GM12891 (cell line): ENCODE measurements around the gene SPCS2.

Experiments used
- PAX5 ChIP-seq: IDR thresholded peaks from 2 replicates; pipeline ENCODE4 v1.6.1; 2011; ENCODE audit warnings: low read length, moderate library complexity, mild to moderate bottlenecking; ENCODE audit not compliant: insufficient read depth, severe bottlenecking
- POLR2A ChIP-seq: IDR thresholded peaks from 2 replicates; pipeline ENCODE4 v1.6.1; 2011; ENCODE audit warnings: low read depth, low read length, control low read depth
- SPI1 ChIP-seq: IDR thresholded peaks from 2 replicates; pipeline ENCODE4 v1.6.1; 2011; ENCODE audit warnings: low read depth, low read length, control low read depth
- TAF1 ChIP-seq: IDR thresholded peaks from 2 replicates; pipeline ENCODE4 v1.6.1; 2011; ENCODE audit warnings: low read depth, low read length, control low read depth

- TF ChIP-seq POLR2A, result no peak
- TF ChIP-seq TAF1, result no peak
- TF ChIP-seq SPI1, result no peak
- TF ChIP-seq PAX5, result no peak
Measured at GRCh38 chr11:74925281-74925680, 23.8 kb upstream of the SPCS2 start.
